HepG2 (cell line): Measurements from ENCODE around the gene BPIFB6. TPM values are rescaled to one million over a fixed set of nuclear protein-coding genes. Genes with fewer than 3 reads are reported as not detected.
A peak's percentile ranks its signal among the peaks of the same experiment; 100 is the strongest.

Experiments used
- EZH2 ChIP-seq: conservative IDR thresholded peaks from 2 replicates; pipeline ENCODE4 v1.6.1; 2012; ENCODE audit warnings: mild to moderate bottlenecking, low read depth, low read length, moderate library complexity
- FOXO4 ChIP-seq: sonication (generic); formaldehyde crosslinking; conservative IDR thresholded peaks from 2 replicates; pipeline ENCODE4 v1.8.1; 2023; ENCODE audit warnings: missing genetic modification reagents
- HOXA3 ChIP-seq: sonication (generic); formaldehyde crosslinking; IDR thresholded peaks from 2 replicates; pipeline ENCODE4 v1.5.0; 2020; ENCODE audit warnings: missing genetic modification reagents
- HOXA7 ChIP-seq: sonication (generic); formaldehyde crosslinking; IDR thresholded peaks from 2 replicates; pipeline ENCODE4 v1.8.1; 2022; ENCODE audit warnings: mild to moderate bottlenecking, missing genetic modification reagents, moderate library complexity
- ISL2 ChIP-seq: sonication (generic); formaldehyde crosslinking; IDR thresholded peaks from 2 replicates; pipeline ENCODE4 v1.5.0; 2020; ENCODE audit warnings: missing genetic modification reagents
- MED8 ChIP-seq: sonication (generic); formaldehyde crosslinking; IDR thresholded peaks from 2 replicates; pipeline ENCODE4 v1.8.1; 2023; ENCODE audit warnings: mild to moderate bottlenecking, missing genetic modification reagents; ENCODE audit not compliant: insufficient replicate concordance
- PHF5A ChIP-seq: IDR thresholded peaks from one replicate; pipeline ENCODE4 v1.6.1; 2018; ENCODE audit warnings: low read depth, missing genetic modification reagents; ENCODE audit not compliant: unreplicated experiment
- PLSCR1 ChIP-seq: sonication (generic); formaldehyde crosslinking; IDR thresholded peaks from 2 replicates; pipeline ENCODE4 v1.5.0; 2020; ENCODE audit warnings: missing genetic modification reagents, mild to moderate bottlenecking, borderline replicate concordance
- RBM22 ChIP-seq: fragments of 200-400 bp; formaldehyde crosslinking; optimal IDR thresholded peaks from 2 replicates; pipeline ENCODE3; 2017; ENCODE audit warnings: mild to moderate bottlenecking, low read length, moderate library complexity
- THAP8 ChIP-seq: sonication (generic); formaldehyde crosslinking; IDR thresholded peaks from 2 replicates; pipeline ENCODE4 v1.5.1; 2020; ENCODE audit warnings: missing genetic modification reagents, mild to moderate bottlenecking, borderline replicate concordance
- ZBTB4 ChIP-seq: sonication (generic); formaldehyde crosslinking; IDR thresholded peaks from 2 replicates; pipeline ENCODE4 v1.4.0; 2020; ENCODE audit warnings: missing genetic modification reagents, mild to moderate bottlenecking, borderline replicate concordance
- ZNF224 ChIP-seq: sonication (generic); formaldehyde crosslinking; IDR thresholded peaks from 2 replicates; pipeline ENCODE4 v1.5.0; 2020; ENCODE audit warnings: mild to moderate bottlenecking, missing genetic modification reagents
- ZNF230 ChIP-seq: sonication (generic); formaldehyde crosslinking; IDR thresholded peaks from 2 replicates; pipeline ENCODE4 v1.4.0; 2020; ENCODE audit warnings: mild to moderate bottlenecking, missing genetic modification reagents
- ZNF253 ChIP-seq: sonication (generic); formaldehyde crosslinking; IDR thresholded peaks from 2 replicates; pipeline ENCODE4 v1.8.0; 2022; ENCODE audit warnings: mild to moderate bottlenecking, missing genetic modification reagents, borderline replicate concordance
- ZNF274 ChIP-seq: sonication (generic); formaldehyde crosslinking; IDR thresholded peaks from 2 replicates; pipeline ENCODE4 v1.5.1; 2020; ENCODE audit warnings: mild to moderate bottlenecking, missing genetic modification reagents
- ZNF468 ChIP-seq: sonication (generic); formaldehyde crosslinking; IDR thresholded peaks from 2 replicates; pipeline ENCODE4 v1.8.0; 2022; ENCODE audit warnings: mild to moderate bottlenecking, moderate library complexity, missing genetic modification reagents
- ZNF777 ChIP-seq: sonication (generic); formaldehyde crosslinking; IDR thresholded peaks from 2 replicates; pipeline ENCODE4 v1.4.0; 2020; ENCODE audit warnings: missing genetic modification reagents
- ZNF781 ChIP-seq: sonication (generic); formaldehyde crosslinking; IDR thresholded peaks from 2 replicates; pipeline ENCODE4 v1.5.1; 2020; ENCODE audit warnings: borderline replicate concordance, mild to moderate bottlenecking, missing genetic modification reagents; ENCODE audit errors: not compliant biosample characterization
- polyA plus RNA-seq, 8 experiments: library from polyadenylated mRNA; depleted of rRNA in 3 of 8; stranded (reverse) in 7 of 8; unstranded in 1 of 8; fragments of >200 nt; fragmentation: Illumina TruSeq in 4 of 8; extraction: Trizol in 4 of 8; gene quantifications; 2 replicates each; pipeline versions ENCODE4 v1.2.1 to v1.2.3, GENCODE V29; 2011 to 2016; ENCODE audit warnings: low read depth in 4 of 8, missing spikeins in 1 of 8, mixed read lengths in 1 of 8; ENCODE audit not compliant: insufficient read depth in 1 of 8
- total RNA-seq, 5 experiments: library from RNA; depleted of rRNA; stranded (reverse); fragments of >200 nt; fragmentation: Illumina TruSeq; extraction: Trizol; gene quantifications; 2 replicates each; pipeline ENCODE4 v1.2.3, GENCODE V29; 2016; ENCODE audit warnings: low read depth in 1 of 5
- TF ChIP-seq, protein P1 (sequence below): sonication (generic); formaldehyde crosslinking; IDR thresholded peaks from 2 replicates; pipeline ENCODE4 v1.8.1; 2023; ENCODE audit warnings: mild to moderate bottlenecking, inconsistent platforms, moderate library complexity, missing genetic modification reagents, borderline replicate concordance

BPIFB6 gene
- total and polyA plus RNA-seq, 2 of the 13 experiments (the other 11 are each of a cell fraction or from before 2014, with no cell fraction given) = 0.13 to 1.7 TPM

DNA sequence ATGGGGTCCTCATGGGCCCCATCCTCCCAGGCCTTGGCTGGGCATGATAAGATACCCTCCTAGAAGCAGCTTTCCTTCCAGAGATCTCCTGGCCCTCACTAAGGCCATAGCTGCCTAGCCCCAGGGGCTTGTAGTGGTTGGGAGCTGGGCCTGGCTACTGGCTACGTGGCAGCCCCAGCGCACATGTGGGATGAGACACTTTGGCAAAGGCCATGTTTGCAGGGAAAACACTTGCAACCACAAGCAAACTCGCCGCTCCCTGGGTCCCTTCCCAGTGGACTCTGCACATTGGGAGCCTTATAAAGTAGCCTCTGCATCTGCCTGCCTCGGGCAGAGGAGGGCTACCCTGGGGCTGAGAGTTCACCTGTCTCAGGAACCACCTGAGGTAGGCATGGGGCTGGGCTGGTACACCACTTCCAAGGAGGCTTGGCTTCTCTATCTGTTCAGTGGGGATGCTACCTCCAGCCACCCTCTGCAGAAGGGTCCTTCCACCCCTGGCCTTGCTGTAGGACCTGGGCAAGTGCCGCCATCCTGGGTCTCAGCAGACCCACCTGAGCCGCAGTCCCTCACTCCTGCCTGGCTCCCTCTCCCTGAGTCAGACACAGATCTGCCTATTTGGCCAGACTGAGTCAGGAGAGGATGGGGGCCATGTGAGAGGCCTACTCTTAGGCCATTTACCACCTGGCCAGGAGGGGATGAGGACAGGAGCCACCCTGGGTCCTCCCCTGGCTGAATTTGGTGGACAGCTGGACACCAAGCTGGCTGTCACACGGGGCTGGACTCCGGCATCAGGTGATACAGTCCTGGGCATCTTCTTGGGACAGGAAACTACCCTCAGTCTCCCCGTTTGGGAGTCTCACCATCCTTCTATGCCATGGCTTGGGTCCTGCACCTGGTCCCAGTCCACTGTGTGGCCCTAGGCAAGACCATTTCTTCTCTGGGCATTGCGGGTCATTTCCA is 23.8 kb upstream of the BPIFB6 start, which contains the start of gene BPIFB2 (continued):
- peak; percentile 80 for TF ChIP-seq RBM22
- TF ChIP-seq ZNF253 (CRISPR knock-in tag) = no peak; the same call in 1 of the 2 replicates
- peak; percentile 93 for TF ChIP-seq ZBTB4 (CRISPR knock-in tag)
- TF ChIP-seq ZNF781 (CRISPR knock-in tag) = no peak
- TF ChIP-seq, protein P1, sequence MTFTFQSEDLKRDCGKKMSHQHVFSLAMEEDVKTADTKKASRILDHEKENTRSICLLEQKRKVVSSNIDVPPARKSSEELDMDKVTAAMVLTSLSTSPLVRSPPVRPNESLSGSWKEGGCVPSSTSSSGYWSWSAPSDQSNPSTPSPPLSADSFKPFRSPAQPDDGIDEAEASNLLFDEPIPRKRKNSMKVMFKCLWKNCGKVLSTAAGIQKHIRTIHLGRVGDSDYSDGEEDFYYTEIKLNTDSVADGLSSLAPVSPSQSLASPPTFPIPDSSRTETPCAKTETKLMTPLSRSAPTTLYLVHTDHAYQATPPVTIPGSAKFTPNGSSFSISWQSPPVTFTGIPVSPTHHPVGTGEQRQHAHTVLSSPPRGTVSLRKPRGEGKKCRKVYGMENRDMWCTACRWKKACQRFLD (CRISPR knock-in tag) = peak; percentile 28; the same call in 1 of the 2 replicates
- TF ChIP-seq PHF5A (CRISPR knock-in tag) = peak; percentile 51
- peak; percentile 83; the same call in 1 of the 2 replicates for TF ChIP-seq HOXA3 (CRISPR knock-in tag)
- peak; percentile 88; the same call in 1 of the 2 replicates for TF ChIP-seq ZNF468 (CRISPR knock-in tag)
- no peak; the same call in 1 of the 2 replicates for TF ChIP-seq ZNF274 (CRISPR knock-in tag)
- peak; percentile 91 for TF ChIP-seq ISL2
- no peak; the same call in 1 of the 2 replicates for TF ChIP-seq ZNF777
- no peak for TF ChIP-seq HOXA7 (CRISPR knock-in tag)
- TF ChIP-seq FOXO4 (CRISPR knock-in tag) = no peak
- TF ChIP-seq THAP8 (CRISPR knock-in tag) = peak; percentile 21; the same call in 1 of the 2 replicates
- TF ChIP-seq EZH2 = no peak
- peak; percentile 53; the same call in 1 of the 2 replicates for TF ChIP-seq PLSCR1 (CRISPR knock-in tag)
- TF ChIP-seq ZNF230 (CRISPR knock-in tag) = peak; percentile 88; the same call in 1 of the 2 replicates
- peak; percentile 87; the same call in 1 of the 2 replicates for TF ChIP-seq ZNF224
- TF ChIP-seq MED8 (CRISPR knock-in tag) = peak; percentile 84
